HEK293 (cell line): Measurements from ENCODE around the gene PEF1.

Experiments used
- CTCF ChIA-PET: fragments of 350-600 bp; formaldehyde crosslinking; extraction: SDS; loops from one replicate; lab custom pipeline; 2021; ENCODE audit warnings: antibody characterized with exemption; lab: Yijun Ruan, JAX
- POLR2A ChIA-PET: fragments of 300-600 bp; formaldehyde crosslinking; extraction: SDS; loops from one replicate; lab custom pipeline; 2020; ENCODE audit warnings: antibody characterized with exemption, inconsistent platforms; lab: Yijun Ruan, JAX
- H3K27ac ChIP-seq: fragments of 200-500 bp; sonication (Bioruptor generic); 2 replicates; pipeline ENCODE4 v1.5.1; 2014; ENCODE audit warnings: low read depth, low read length, control low read depth, inconsistent platforms; ENCODE audit errors: extremely low read depth
- H3K36me3 ChIP-seq, 2 experiments: fragments of 200-500 bp in 1 of 2; sonication (Bioruptor generic) in 1 of 2; 1 replicate in 1 of 2; 2 replicates in 1 of 2; pipeline ENCODE4 v1.5.1; 2014 to 2017; ENCODE audit warnings: inconsistent platforms in 2 of 2, low read length in 2 of 2; ENCODE audit not compliant: control insufficient read depth in 2 of 2, insufficient read depth in 1 of 2
- H3K4me1 ChIP-seq: fragments of 200-500 bp; sonication (Bioruptor generic); 2 replicates; pipeline ENCODE4 v1.5.1; 2014; ENCODE audit warnings: mild to moderate bottlenecking, low read length, inconsistent platforms; ENCODE audit not compliant: control insufficient read depth, insufficient read depth
- H3K4me3 ChIP-seq: 2 replicates; pipeline ENCODE4 v1.5.1; 2011; ENCODE audit warnings: low read depth, mild to moderate bottlenecking, control low read depth, low read length, moderate library complexity
- H3K9me3 ChIP-seq: fragments of 200-500 bp; sonication (Bioruptor generic); 2 replicates; pipeline ENCODE4 v1.5.1; 2014; ENCODE audit warnings: low read depth, low read length, inconsistent platforms; ENCODE audit not compliant: control insufficient read depth, insufficient read depth
- HIC1 ChIP-seq: fragments of 450-650 bp; formaldehyde crosslinking; IDR thresholded peaks from 2 replicates; pipeline ENCODE4 v1.5.1; 2016; ENCODE audit warnings: missing biosample characterization, missing genetic modification characterization
- INSM2 ChIP-seq: fragments of 450-650 bp; formaldehyde crosslinking; IDR thresholded peaks from 2 replicates; pipeline ENCODE4 v1.5.1; 2016; ENCODE audit warnings: missing biosample characterization, missing genetic modification characterization
- KLF1 ChIP-seq: fragments of 450-650 bp; formaldehyde crosslinking; IDR thresholded peaks from 2 replicates; pipeline ENCODE4 v1.5.1; 2016; ENCODE audit warnings: missing biosample characterization, missing genetic modification characterization
- KLF7 ChIP-seq: fragments of 450-650 bp; formaldehyde crosslinking; IDR thresholded peaks from 2 replicates; pipeline ENCODE4 v1.5.1; 2016; ENCODE audit warnings: missing biosample characterization, missing genetic modification characterization, borderline replicate concordance
- ZBTB8A ChIP-seq: fragments of 450-650 bp; formaldehyde crosslinking; IDR thresholded peaks from 2 replicates; pipeline ENCODE4 v1.5.1; 2016; ENCODE audit warnings: missing biosample characterization, missing genetic modification characterization
- ZIC2 ChIP-seq: fragments of 450-650 bp; formaldehyde crosslinking; IDR thresholded peaks from 2 replicates; pipeline ENCODE4 v1.5.1; 2016; ENCODE audit warnings: missing biosample characterization, missing genetic modification characterization
- ZNF26 ChIP-seq: fragments of 450-650 bp; formaldehyde crosslinking; IDR thresholded peaks from 2 replicates; pipeline ENCODE4 v1.5.1; 2016; ENCODE audit warnings: missing biosample characterization, missing genetic modification characterization
- ZNF266 ChIP-seq: fragments of 450-650 bp; formaldehyde crosslinking; IDR thresholded peaks from 2 replicates; pipeline ENCODE4 v1.5.1; 2016; ENCODE audit warnings: missing biosample characterization, missing genetic modification characterization, low read depth
- ZNF423 ChIP-seq: fragments of 450-650 bp; formaldehyde crosslinking; IDR thresholded peaks from 2 replicates; pipeline ENCODE4 v1.5.1; 2016; ENCODE audit warnings: missing biosample characterization, missing genetic modification characterization
- ZNF629 ChIP-seq: fragments of 450-650 bp; formaldehyde crosslinking; IDR thresholded peaks from 2 replicates; pipeline ENCODE4 v1.5.1; 2017; ENCODE audit warnings: missing biosample characterization, missing genetic modification characterization
- ZNF692 ChIP-seq: fragments of 450-650 bp; formaldehyde crosslinking; IDR thresholded peaks from 2 replicates; pipeline ENCODE4 v1.5.1; 2016; ENCODE audit warnings: missing biosample characterization, missing genetic modification characterization
- ZNF747 ChIP-seq: fragments of 450-650 bp; formaldehyde crosslinking; IDR thresholded peaks from 2 replicates; pipeline ENCODE4 v1.5.1; 2016; ENCODE audit warnings: missing biosample characterization, missing genetic modification characterization
- ZNF843 ChIP-seq: fragments of 450-650 bp; formaldehyde crosslinking; IDR thresholded peaks from 2 replicates; pipeline ENCODE4 v1.5.1; 2016; ENCODE audit warnings: missing biosample characterization, missing genetic modification characterization
- TF ChIP-seq, protein P1 (sequence below): fragments of 450-650 bp; formaldehyde crosslinking; optimal IDR thresholded peaks from 2 replicates; pipeline ENCODE3; 2016; ENCODE audit warnings: missing biosample characterization, mild to moderate bottlenecking, missing genetic modification characterization
- TF ChIP-seq, protein P2 (sequence below): fragments of 450-650 bp; formaldehyde crosslinking; IDR thresholded peaks from 2 replicates; pipeline ENCODE4 v1.5.1; 2016; ENCODE audit warnings: missing biosample characterization, missing genetic modification characterization, borderline replicate concordance

The PEF1 gene

GRCh38 chr1:31591425-31592093, 53.1 kb downstream of the PEF1 start (continued):
- TF ChIP-seq ZNF692 (tag by site-specific recombination) (0 out of 2 replicates have a peak, but pooled peaks have one; percentile 21), KLF7 (tag by site-specific recombination) (no peak), ZNF843 (tag by site-specific recombination) (no peak), ZIC2 (peak; percentile 82), ZNF423 (peak; percentile 31; the same call in 1 of the 2 replicates)

- TF ChIP-seq, protein P1, sequence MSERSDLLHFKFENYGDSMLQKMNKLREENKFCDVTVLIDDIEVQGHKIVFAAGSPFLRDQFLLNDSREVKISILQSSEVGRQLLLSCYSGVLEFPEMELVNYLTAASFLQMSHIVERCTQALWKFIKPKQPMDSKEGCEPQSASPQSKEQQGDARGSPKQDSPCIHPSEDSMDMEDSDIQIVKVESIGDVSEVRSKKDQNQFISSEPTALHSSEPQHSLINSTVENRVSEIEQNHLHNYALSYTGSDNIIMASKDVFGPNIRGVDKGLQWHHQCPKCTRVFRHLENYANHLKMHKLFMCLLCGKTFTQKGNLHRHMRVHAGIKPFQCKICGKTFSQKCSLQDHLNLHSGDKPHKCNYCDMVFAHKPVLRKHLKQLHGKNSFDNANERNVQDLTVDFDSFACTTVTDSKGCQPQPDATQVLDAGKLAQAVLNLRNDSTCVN, result no peak
- TF ChIP-seq KLF1, result peak; percentile 50
- TF ChIP-seq ZNF747 (tag by site-specific recombination), result no peak
- Histone ChIP-seq H3K4me1 (no peaks in the 10 kb centered on the region), H3K4me3 (no peak overlapping the region), H3K36me3 (no peaks in the 10 kb centered on the region), H3K9me3 (no peaks in the 10 kb centered on the region), H3K27ac (no peak overlapping the region)
- ChIA-PET CTCF (interaction anchor here (0.5 to 1.7 kb wide), 4 partner anchors 11 to 217 kb away, joined by 3 to 7 read pairs (median 5); no protein-coding TSS in a partner anchor), POLR2A (interaction anchor here (1.3 kb wide), 1 partner anchor 8 kb away, joined by 3 read pairs; no protein-coding TSS in a partner anchor)
These were observed 55.7 kb downstream of the PEF1 start for GRCh38 chr1:31588751-31589515.

- H3K4me1 ChIP-seq, result no peaks in the 10 kb centered on the region
- no peaks in the 10 kb centered on the region for H3K36me3 ChIP-seq
- no peak overlapping the region for H3K27ac ChIP-seq
- no peaks in the 10 kb centered on the region for H3K9me3 ChIP-seq
- no peak overlapping the region for H3K4me3 ChIP-seq
- ChIA-PET CTCF (interaction anchor here (0.6 to 1.7 kb wide), 11 partner anchors 10 to 197 kb away, joined by 3 to 5 read pairs (median 3); no protein-coding TSS in a partner anchor), POLR2A (interaction anchor here (1.1 kb wide), 1 partner anchor 124 kb away, joined by 3 read pairs; no protein-coding TSS in a partner anchor)
- TF ChIP-seq INSM2 (no peak), ZNF629 (tag by site-specific recombination) (no peak), ZNF26 (tag by site-specific recombination) (no peak), ZNF266 (tag by site-specific recombination) (no peak), HIC1 (tag by site-specific recombination) (peak; percentile 76), ZBTB8A (tag by site-specific recombination) (peak; percentile 17; the same call in 1 of the 2 replicates)
- TF ChIP-seq, protein P2, sequence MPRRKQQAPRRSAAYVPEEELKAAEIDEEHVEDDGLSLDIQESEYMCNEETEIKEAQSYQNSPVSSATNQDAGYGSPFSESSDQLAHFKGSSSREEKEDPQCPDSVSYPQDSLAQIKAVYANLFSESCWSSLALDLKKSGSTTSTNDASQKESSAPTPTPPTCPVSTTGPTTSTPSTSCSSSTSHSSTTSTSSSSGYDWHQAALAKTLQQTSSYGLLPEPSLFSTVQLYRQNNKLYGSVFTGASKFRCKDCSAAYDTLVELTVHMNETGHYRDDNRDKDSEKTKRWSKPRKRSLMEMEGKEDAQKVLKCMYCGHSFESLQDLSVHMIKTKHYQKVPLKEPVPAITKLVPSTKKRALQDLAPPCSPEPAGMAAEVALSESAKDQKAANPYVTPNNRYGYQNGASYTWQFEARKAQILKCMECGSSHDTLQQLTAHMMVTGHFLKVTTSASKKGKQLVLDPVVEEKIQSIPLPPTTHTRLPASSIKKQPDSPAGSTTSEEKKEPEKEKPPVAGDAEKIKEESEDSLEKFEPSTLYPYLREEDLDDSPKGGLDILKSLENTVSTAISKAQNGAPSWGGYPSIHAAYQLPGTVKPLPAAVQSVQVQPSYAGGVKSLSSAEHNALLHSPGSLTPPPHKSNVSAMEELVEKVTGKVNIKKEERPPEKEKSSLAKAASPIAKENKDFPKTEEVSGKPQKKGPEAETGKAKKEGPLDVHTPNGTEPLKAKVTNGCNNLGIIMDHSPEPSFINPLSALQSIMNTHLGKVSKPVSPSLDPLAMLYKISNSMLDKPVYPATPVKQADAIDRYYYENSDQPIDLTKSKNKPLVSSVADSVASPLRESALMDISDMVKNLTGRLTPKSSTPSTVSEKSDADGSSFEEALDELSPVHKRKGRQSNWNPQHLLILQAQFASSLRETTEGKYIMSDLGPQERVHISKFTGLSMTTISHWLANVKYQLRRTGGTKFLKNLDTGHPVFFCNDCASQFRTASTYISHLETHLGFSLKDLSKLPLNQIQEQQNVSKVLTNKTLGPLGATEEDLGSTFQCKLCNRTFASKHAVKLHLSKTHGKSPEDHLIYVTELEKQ, result no peak
These were observed 56.8 kb downstream of the PEF1 start for GRCh38 chr1:31587720-31588423.
